Activated naive CD4-positive, alpha-beta T cell (primary cell): ENCODE results near the gene SLTM.
"Not testable (repeated sequence)": the region's sequence is repeated elsewhere in the genome, so short reads cannot be mapped to it uniquely, and the experiment has no call there.

Experiments
- DNase-seq, 4 experiments: peaks; one replicate each; lab custom pipeline; 2025; lab: John Stamatoyannopoulos, UW

The SLTM gene

GRCh38 chr15:58876306-58877106 is 57.0 kb downstream of the SLTM start:
- DNase-seq: no peak

DNA sequence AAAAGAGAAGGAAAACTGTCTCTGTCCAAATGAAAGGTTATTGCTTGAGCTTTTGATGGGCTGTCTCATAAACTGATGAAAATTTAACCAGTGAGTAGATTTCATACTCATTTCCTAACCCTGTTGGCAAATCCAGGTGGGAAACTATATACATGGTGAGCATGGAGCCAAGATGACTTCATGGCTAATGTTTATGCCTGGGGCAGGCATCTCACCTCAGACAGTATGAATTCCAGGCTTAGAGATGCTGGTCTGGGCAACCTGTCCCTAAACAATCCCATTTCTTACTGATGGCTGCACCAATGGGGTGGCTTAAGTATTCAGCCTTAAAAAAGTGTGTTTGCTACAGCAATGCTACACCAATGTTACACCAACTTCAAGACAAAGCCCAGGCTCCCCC is 58.1 kb downstream of the SLTM start:
- no peak for DNase-seq

- DNase-seq: no peak
These were observed 60.2 kb downstream of the SLTM start for GRCh38 chr15:58873267-58873666.

- DNase-seq: no peak
These were observed 63.0 kb downstream of the SLTM start for GRCh38 chr15:58870451-58870850.

DNA sequence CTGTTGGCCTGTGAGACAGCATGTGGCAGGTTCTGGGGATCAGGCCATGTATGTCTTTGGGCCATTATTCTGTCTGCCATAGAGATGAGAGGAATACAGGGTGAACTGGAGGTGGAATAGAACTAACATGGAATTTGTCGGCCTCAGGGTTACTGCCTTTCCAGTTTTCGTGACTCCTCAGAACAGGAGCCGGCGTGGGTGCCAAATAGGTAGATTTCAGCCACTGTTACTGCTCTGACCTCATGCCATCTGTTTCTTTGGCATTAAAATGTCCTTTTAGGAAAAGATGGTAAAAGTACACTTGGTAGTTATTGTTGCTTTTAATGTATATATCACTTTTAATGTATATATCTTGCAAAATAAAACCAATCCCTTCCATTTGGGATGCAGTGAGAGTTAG is 65.6 kb downstream of the SLTM start:
- DNase-seq: no peak

- DNase-seq: no peak
These were observed 68.0 kb downstream of the SLTM start for GRCh38 chr15:58865425-58865880.

GRCh38 chr15:58864602-58865424 is 68.7 kb downstream of the SLTM start:
- DNase-seq: no peak

- DNase-seq: no peak
These were observed 71.2 kb downstream of the SLTM start for GRCh38 chr15:58862326-58862725.

DNA sequence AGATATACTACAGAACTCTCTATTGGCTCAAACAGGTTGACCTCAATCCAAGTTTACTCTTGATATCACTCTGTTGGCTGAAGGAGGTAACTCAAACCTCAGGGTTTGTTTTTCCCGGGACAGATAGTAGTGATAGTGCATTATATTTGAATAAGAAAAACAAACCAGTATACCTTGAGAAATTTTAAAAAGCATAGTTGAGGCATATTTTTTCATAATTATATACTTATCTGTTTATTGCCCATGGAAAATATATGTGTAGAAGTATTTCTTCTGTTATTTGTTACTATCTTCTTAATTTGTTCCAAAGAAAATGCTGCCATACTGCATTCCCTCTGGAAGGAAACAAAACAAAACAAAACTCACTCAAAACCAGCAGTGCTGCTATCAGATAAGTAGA is 76.9 kb downstream of the SLTM start:
- DNase-seq: not testable (repeated sequence)

DNA sequence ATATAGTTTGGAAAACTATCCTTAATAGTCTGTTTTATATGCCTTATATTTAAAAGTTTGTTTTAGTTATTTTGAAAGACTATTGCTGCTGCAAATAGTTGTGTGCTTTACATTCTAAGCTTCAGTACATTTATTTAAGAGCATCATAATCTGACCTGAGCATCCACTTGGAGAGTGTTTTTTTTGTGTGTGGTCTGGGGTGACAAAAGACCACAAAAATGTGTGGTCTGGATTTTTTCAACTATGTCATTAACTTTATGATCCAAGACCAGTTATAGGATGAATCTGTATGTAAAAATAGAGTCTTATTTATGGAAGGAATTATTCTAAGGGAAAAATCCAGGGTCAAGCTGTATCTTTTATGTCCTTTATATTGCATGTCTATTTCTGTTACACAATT is 77.4 kb downstream of the SLTM start:
- DNase-seq: no peak

GRCh38 chr15:58854593-58854992 is 78.9 kb downstream of the SLTM start:
- DNase-seq: no peak

- DNase-seq: no peak
These were observed 81.1 kb downstream of the SLTM start for GRCh38 chr15:58852347-58852746.

GRCh38 chr15:58851205-58851604 is 82.3 kb downstream of the SLTM start:
- not testable (repeated sequence) for DNase-seq

- DNase-seq: no peak
These were observed 90.6 kb downstream of the SLTM start for GRCh38 chr15:58842713-58843396.

- DNase-seq: no peak
These were observed 93.4 kb downstream of the SLTM start for GRCh38 chr15:58840048-58840447.

DNA sequence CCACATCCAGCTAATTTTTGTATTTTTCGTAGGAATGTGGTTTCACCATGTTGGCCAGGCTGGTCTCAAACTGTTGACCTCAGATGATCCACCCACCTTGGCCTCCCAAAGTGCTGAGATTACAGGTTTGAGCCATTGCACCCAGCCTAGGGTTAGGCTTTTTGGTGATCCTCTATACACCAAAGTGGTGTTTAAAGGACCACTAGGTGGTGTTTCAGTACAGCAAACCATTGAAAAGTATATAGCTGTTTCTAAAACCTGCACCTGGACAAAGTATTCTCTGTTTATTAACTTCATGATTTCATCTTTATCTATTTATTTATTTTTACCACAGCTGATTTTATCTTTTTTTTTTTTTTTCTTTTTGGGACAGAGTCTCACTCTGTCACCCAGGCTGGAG is 94.0 kb downstream of the SLTM start:
- no peak for DNase-seq

GRCh38 chr15:58833681-58834426 is 99.6 kb downstream of the SLTM start:
- not testable (repeated sequence) for DNase-seq

DNA sequence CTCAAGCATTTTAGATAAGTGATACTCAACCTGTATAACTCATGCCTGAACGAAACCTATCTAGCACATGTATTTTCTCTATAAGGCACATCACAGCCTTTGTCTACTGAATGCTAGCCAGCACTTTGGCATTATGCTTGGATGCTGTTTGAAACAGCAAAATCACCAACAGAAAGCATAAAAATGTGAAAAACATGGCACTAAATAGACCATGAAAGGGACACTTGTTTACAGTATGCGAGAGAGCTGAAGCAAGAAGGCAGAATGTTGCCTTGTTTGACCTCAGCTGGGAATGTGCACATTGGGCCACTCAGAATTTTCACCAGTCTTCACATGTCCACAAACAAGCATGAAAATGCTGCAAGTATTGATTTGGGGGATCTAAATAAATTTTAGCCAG is 102.9 kb downstream of the SLTM start:
- no peak for DNase-seq
